WERI-Rb-1 (cell line): ENCODE data around the gene EYS.

Source experiments
- DNase-seq: peaks from one replicate; pipeline ENCODE4 v3.0.0-alpha.2; 2020
- H3K27ac ChIP-seq: fragments of 250-450 bp; sonication (Bioruptor Pico); 2 replicates; pipeline ENCODE4 v1.5.1; 2020; ENCODE audit warnings: mild to moderate bottlenecking, moderate library complexity
- H3K27me3 ChIP-seq: fragments of 250-450 bp; sonication (Bioruptor Pico); 2 replicates; pipeline ENCODE4 v1.5.1; 2021; ENCODE audit warnings: mild to moderate bottlenecking, low read depth, moderate library complexity; ENCODE audit not compliant: insufficient read depth, severe bottlenecking
- H3K36me3 ChIP-seq: fragments of 250-450 bp; sonication (Bioruptor Pico); 2 replicates; pipeline ENCODE4 v1.5.1; 2020; ENCODE audit warnings: mild to moderate bottlenecking, moderate library complexity
- H3K4me3 ChIP-seq: 2 replicates; pipeline ENCODE4 v1.5.1; 2011; ENCODE audit warnings: low read depth, mild to moderate bottlenecking, control low read depth, low read length
- H3K9me3 ChIP-seq: fragments of 250-450 bp; sonication (Bioruptor Pico); 2 replicates; pipeline ENCODE4 v1.5.1; 2021; ENCODE audit warnings: mild to moderate bottlenecking, moderate library complexity; ENCODE audit not compliant: severe bottlenecking
- TF ChIP-seq, protein P1 (sequence below): IDR thresholded peaks from 2 replicates; pipeline ENCODE4 v1.5.1; 2011; ENCODE audit warnings: low read depth, mild to moderate bottlenecking, control low read depth, inconsistent platforms, low read length

EYS gene

DNA sequence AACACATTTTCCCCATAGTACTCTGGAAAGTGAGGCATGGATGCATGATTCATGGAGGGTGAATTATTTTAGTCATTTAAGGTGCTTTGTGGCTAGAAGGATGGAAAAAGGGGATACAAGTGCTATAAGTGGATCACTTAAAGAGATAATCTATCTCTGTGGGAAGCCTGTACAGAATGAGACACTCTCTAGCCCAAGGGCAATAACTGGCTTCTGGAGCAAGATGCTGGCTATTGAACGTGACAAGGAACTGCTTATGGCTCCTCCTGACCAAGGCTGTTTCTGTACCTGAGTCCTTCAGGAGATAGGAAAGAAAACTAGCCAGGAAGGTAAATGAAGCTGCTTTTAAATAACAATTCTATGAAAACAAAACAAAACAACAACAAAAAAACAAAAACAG, 590.7 kb downstream of the EYS start:
- H3K27ac ChIP-seq = no peak overlapping the region
- H3K9me3 ChIP-seq = no peaks in the 10 kb centered on the region
- no peaks in the 10 kb centered on the region for H3K27me3 ChIP-seq
- H3K4me3 ChIP-seq = no peak overlapping the region
- no peak for DNase-seq
- H3K36me3 ChIP-seq = no peaks in the 10 kb centered on the region
- TF ChIP-seq, protein P1, sequence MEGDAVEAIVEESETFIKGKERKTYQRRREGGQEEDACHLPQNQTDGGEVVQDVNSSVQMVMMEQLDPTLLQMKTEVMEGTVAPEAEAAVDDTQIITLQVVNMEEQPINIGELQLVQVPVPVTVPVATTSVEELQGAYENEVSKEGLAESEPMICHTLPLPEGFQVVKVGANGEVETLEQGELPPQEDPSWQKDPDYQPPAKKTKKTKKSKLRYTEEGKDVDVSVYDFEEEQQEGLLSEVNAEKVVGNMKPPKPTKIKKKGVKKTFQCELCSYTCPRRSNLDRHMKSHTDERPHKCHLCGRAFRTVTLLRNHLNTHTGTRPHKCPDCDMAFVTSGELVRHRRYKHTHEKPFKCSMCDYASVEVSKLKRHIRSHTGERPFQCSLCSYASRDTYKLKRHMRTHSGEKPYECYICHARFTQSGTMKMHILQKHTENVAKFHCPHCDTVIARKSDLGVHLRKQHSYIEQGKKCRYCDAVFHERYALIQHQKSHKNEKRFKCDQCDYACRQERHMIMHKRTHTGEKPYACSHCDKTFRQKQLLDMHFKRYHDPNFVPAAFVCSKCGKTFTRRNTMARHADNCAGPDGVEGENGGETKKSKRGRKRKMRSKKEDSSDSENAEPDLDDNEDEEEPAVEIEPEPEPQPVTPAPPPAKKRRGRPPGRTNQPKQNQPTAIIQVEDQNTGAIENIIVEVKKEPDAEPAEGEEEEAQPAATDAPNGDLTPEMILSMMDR = no peak

DNA sequence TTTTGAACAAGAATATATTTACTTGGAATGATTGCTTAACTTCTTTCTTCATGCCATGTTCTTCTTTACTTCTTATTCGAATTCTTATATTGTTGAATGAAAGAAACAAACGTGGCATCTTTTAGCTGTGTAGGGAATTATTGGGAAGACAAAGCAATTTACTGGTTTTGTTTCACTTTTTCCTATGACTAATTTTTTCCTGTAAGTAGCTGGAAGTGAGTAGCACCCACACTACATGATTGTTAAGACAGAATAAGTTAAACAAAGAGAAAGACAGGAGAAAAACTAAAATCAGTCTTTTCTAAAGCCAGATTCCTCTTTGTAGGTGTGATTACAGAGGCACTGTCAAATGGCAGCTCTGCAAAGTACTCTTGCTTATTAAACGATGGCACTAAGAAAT, 593.4 kb downstream of the EYS start:
- H3K4me3 ChIP-seq = no peak overlapping the region
- H3K27me3 ChIP-seq = no peaks in the 10 kb centered on the region
- no peak overlapping the region for H3K27ac ChIP-seq
- TF ChIP-seq, protein P1 = no peak
- no peaks in the 10 kb centered on the region for H3K9me3 ChIP-seq
- H3K36me3 ChIP-seq = no peaks in the 10 kb centered on the region
- DNase-seq = no peak

DNA sequence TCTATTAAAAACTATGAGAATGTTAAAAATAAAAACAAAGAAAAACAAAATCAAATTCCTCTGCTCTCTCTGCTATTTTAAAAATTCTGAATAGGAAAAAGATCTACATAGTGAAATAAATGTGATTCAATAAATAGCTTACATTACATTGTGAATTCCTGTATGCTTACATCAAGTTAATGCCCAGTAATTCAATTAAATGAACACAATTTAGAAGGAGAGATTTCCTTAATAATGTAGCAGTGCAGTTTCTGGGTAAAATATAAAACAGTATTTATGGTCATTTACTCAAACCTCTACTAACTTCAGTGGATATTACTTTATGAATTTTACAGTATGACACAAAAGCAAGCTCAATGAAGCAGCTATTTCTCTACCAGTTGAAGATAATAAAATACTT, 594.6 kb downstream of the EYS start:
- Histone ChIP-seq H3K36me3 (no peaks in the 10 kb centered on the region), H3K9me3 (no peaks in the 10 kb centered on the region), H3K27me3 (no peaks in the 10 kb centered on the region), H3K4me3 (no peak overlapping the region), H3K27ac (no peak overlapping the region)
- no peak for DNase-seq
- TF ChIP-seq, protein P1 = no peak

DNA sequence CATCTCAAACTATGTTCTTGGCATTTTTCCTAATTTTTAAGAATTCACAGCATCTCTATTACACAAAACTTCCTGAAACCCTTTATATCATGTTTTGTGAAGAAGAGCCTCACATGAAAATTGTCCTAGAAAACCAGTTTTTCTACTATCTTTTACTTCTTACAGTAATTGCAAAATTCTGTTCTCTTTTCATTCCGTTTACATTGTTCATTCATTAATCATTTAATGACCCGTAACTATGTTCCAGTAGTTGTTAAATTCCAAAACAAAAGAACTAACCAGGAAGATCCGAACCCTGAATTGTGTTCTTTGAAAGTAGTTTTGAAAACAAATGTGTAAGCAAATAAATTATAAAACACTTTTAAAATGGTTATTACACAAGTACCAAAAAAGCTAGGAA, 597.0 kb downstream of the EYS start:
- DNase-seq = no peak
- Histone ChIP-seq H3K27me3 (no peaks in the 10 kb centered on the region), H3K9me3 (no peaks in the 10 kb centered on the region), H3K27ac (no peak overlapping the region), H3K36me3 (no peaks in the 10 kb centered on the region), H3K4me3 (no peak overlapping the region)
- TF ChIP-seq, protein P1 = no peak

DNA sequence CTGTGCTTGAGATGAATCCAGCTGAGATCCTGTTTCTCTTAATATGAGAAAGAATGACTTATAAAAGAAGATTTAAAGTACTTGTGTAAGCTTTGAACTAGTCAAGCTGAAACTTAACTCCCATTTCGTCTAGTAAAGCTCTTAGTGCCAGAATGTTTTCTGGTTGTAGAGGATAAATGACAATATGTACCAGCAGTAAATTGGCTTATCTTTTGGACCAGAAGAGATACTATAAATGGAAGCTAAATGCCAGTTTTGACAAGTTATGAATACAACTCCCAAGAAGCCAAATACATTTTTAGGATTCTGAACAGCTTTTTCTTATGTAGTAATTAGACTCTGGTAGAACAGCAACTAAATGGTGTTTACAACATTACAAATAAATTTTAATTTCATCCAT, 608.7 kb downstream of the EYS start:
- DNase-seq = no peak
- no peaks in the 10 kb centered on the region for H3K9me3 ChIP-seq
- H3K27me3 ChIP-seq = no peaks in the 10 kb centered on the region
- H3K4me3 ChIP-seq = no peak overlapping the region
- TF ChIP-seq, protein P1 = no peak
- no peaks in the 10 kb centered on the region for H3K36me3 ChIP-seq
- no peak overlapping the region for H3K27ac ChIP-seq

DNA sequence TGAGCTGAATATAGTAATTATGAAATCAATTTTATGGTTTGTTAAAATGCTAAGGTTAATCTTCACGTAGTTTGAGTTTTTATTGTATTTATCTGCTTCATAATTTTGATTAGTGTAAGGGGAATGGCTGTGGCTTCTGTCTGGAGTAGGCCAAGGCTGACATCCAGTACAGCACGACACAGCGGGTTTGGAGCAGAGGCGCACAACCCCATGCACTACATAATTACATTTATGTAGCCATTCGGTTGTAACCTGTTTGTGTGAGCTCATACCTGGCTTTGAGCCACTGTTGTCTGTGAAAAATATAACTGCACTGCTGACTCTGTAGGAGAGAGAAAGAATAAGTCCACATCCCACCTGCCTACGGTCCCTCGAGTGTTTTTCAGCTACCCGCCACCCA, 615.5 kb downstream of the EYS start:
- no peak for DNase-seq
- no peaks in the 10 kb centered on the region for H3K9me3 ChIP-seq

More for the DNA sequence above, 615.5 kb downstream of the EYS start:
- H3K27me3 ChIP-seq = no peaks in the 10 kb centered on the region
- no peaks in the 10 kb centered on the region for H3K36me3 ChIP-seq
- no peak overlapping the region for H3K27ac ChIP-seq
- TF ChIP-seq, protein P1 = no peak
- no peak overlapping the region for H3K4me3 ChIP-seq
